NCI-H748 (cell line): ENCODE measurements around the gene CBARP.

Source experiments
- DNase-seq: peaks from one replicate; lab custom pipeline; 2025; ENCODE audit not compliant: unreplicated experiment; lab: John Stamatoyannopoulos, UW

CBARP gene, protein sequence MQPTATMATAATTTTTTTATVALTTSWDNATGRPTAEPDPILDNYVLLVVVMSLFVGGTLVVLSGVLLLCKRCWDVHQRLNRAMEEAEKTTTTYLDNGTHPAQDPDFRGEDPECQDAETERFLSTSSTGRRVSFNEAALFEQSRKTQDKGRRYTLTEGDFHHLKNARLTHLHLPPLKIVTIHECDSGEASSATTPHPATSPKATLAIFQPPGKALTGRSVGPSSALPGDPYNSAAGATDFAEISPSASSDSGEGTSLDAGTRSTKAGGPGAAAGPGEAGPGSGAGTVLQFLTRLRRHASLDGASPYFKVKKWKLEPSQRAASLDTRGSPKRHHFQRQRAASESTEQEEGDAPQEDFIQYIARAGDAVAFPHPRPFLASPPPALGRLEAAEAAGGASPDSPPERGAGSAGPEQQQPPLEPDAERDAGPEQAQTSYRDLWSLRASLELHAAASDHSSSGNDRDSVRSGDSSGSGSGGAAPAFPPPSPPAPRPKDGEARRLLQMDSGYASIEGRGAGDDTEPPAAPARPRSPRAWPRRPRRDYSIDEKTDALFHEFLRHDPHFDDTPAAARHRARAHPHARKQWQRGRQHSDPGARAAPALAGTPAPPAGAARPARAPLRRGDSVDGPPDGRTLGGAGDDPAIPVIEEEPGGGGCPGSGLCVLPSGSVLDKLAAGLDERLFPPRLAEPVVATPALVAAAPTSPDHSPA

DNA sequence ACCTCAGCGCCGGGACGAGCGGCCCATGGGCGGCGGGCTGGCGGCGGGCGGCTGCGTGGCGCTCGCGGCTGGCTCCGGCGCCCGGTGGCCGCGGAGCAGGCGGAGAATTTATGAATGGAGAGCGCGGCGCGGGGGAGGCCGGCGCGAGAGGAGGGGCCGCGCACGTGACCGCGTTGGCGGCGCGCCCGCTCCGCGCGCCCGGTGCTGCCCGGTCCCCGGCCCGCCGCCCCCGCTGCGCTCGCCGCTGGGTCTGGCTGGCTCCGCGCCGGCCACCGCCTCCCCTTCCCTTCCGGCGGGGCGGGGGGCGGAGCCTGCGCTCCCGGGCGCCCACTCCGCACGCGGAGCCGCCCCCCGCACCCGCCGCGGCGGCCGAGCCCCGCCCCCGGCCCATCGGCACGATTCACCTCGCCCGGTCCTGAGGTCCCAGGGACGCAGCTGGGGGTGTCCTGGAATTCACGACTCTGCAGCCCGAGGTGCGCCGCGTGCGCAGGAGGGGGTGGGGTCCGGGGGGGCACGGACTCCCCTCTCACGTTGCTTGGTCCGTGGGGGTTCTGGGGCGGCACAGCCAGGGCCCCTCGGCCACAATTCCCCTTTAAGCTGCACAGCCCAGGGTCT, at the start of gene CBARP:
Gene CBARP, minus strand, starts transcription at position 252 of the 615 bp plus-strand sequence. CDS start 1,905 bp downstream, outside the sequence.
- peak; percentile 50 for DNase-seq

DNA sequence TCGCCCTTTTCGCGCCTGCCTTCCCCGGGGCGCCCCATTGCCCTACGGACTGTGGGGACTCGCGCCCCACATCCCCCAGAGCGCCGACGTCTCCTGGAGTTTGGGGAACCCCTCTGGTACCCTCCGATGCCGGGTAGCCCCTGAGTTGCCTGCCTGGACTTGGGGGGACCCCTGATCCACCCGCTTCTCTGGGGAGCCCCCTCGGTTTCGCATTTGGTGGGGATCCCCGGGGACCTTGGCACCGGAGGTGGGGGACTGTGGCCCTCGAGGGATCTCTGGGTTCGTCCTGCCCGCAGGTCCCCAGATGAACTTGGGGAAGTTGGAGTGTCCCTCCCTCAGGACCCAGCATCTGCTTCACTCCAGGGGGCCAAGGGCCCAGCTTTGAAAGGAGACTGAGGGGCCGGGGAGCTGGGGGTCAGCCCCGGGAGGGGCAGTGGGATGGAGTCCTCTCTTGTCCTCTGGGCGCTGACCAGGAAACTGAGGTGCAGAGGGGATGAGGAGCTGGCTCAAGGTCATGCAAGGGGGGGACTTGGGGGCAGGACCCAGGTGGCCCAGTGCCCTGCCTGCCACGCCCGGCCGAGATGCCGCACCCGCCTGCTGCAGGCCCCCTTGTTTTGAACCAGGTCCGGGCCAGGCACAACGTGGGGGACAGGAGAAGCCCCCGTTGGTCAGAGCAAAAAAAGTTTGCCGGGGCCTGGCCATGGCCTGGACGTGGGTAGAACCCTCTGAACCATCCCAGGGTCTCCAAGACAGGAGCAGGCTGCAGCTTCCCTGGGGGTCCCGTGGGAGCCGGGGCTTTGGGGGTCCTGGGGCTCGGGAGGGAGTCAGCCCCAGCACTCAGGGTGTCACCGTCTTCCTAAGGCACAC, 48.9 kb upstream of the CBARP start:
- no peak for DNase-seq

DNA sequence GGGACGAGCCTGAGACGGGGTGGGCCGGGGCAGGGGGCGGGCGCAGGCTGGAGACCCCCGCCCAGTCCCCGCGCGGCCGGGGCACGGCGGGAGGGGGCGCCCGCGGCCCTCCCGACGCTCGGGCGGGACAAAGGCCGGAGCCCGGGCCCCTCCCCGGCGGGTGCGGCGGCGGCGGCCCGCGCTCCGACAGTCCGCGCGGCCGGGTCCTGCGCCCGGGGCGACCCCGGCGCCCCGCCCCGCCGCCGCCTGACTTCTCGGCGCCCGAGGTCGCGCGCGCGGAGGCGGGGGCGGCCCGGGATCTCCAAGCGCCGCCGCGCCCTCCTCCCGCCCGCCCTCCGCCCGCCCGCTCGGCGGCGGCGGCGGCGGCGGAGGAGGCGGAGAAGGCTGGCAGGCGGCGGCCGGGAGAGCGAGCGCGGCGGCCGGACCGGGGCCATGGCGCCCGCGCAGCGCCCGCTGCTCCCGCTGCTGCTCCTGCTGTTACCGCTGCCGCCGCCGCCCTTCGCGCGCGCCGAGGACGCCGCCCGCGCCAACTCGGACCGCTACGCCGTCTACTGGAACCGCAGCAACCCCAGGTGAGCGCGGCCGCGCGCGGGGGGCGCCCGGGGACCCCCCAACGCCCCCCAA, 48.0 kb upstream of the CBARP start, which contains the start of gene EFNA2:
Gene EFNA2, plus strand, starts transcription at position 137 of the 624 bp plus-strand sequence. Its CDS starts 296 bp downstream, at position 433.
- peak; percentile 23 for DNase-seq

DNA sequence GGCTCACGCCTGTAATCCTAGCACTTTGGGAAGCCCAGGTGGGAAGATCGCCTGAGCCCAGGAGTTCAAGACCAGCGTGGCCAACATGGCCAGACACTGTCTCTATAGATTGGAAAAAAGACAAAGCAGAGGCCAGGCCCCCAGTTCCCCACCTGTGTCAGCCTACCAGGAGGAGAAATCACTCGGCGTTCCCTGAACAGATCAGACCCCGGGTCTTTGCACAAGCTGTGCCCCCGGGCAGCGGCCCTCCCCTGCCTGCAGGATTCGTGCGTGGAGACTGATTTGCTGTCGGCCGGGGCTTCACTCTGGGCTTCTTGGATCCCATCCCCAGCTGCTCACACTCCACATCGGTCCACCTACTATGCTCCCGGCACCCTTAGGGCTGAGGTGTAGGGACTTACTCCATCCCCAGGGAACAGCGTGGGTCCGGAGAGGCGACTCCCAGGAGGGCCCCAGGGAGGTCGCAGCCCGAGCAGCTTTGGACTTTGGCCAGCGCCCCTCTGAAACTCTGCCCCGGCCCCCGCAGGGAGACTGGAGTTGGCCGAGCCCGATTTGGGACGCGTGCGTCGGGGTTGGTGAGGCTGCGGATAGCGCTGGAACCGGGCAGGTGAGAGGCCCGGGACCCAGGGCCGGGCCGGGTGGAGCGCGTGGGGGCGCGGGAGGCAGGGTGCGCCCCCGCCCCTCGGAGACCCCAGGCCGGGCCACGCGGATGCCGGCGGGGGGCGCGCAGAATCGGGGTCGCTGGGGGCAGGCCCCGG, 47.4 kb upstream of the CBARP start:
- no peak for DNase-seq

DNA sequence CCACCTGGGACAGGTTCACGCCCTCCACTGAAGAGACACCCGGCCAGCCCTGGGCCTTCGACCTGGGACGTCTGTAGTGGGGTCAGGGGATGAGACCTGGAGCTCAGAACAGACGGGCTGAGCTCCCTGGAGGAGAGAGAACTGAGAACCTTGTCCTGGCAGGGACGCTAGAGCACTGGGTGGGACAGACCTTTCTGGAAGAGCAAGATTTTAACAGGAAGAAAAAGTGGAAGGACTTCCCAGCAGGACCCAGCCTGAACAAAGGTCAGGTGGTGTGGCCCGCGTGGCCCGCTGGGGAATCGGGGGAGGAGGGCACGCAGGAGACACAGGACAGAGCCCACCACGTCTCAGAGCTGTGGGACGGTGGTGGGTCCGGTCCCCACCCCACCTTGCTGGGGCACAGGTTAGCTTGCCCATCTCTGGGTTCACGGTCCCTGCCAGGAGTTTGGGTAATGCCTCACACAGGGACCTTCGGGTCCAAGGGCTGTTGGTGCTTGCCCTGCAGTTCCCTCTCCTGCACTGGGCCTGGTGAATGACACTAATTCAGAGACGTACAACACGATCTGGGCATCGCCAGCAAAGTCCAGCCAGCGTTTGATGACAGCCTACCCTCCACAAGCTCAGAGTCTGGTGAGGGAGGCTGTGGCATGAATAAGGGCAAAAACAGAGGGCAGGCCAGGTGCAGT, 46.6 kb upstream of the CBARP start:
- no peak for DNase-seq

DNA sequence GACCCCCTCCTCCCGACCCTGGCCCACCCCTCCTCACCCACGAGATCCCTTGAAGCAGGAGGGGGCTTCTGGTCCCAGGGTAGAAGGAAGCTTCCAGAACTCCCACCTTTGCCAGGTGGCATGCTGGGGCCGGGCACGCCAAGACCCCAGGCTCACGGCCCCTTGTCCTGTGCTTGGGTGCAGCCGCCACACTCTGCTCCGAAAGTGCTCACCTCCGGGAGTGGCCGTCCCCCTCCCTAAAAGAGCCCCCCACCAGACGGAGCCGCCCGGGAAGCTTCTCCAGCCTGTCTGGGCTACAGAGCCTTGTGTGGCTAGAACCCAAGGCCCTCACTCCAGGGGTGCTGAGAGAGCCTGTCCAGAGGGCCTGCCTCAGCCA, 46.1 kb upstream of the CBARP start:
- no peak for DNase-seq

DNA sequence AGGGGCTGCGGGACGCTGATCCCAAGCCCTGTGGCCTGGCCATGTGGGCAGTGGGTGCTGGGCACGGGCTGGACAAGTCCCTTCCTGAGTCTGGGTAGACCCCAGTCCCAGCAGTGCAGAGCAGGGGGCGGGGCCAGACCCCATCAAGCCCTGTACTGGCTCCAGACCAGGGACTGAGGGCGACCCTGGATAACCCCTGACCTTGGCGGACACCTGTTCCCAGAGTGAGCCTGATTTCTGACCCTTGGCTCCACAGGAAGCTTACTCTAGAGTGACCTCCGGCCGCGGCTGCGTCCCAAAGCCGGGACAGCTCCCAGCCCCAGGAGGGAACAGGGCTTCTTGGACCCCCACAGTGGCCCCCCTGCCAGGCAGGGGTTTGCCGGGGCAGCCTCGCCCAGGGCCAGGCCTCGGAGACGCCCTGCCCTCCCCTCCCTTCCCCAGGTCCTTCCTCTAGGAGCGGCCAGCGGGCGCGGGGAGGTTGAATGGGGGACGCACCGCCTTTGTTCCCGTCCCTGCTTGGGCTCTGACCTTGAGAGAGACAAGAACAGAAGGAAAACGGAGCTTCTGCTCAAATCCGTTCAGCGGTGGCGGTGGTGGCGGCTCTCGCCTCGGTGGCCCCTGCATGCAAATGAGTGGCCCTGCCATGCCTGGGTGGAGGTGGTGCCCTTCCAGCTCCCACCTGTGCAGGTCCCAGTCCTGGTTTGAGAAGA, 45.6 kb upstream of the CBARP start:
- DNase-seq, result no peak

DNA sequence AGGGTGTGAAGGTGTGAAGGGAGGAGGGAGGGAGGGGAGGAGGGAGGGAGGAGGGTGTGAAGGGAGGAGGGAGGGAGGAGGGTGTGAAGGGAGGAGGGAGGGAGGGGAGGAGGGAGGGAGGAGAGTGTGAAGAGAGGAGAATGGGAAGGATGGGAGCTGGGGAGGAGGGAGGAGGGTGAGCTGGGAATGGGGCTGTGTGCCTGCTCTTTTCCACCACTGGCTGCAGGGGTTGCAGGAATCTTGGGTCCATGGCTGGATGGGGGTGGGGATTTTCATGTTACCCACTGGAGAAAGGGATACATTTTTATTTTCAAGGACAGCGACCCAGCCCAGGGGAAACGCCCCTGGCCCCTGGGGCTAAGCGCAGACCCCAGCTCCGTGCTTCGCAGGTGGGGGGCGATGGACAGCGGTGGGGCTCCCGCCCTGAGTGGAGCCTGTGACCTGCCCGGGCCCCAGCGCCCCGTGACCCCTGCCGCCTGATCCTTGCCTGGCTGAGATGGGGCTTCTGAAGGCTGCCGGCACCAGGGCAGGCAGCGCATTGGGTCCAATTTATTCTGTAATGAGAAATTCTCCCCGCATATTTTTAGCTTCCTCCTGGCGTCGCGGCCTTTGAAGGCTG, 44.9 kb upstream of the CBARP start:
- DNase-seq, result no peak

DNA sequence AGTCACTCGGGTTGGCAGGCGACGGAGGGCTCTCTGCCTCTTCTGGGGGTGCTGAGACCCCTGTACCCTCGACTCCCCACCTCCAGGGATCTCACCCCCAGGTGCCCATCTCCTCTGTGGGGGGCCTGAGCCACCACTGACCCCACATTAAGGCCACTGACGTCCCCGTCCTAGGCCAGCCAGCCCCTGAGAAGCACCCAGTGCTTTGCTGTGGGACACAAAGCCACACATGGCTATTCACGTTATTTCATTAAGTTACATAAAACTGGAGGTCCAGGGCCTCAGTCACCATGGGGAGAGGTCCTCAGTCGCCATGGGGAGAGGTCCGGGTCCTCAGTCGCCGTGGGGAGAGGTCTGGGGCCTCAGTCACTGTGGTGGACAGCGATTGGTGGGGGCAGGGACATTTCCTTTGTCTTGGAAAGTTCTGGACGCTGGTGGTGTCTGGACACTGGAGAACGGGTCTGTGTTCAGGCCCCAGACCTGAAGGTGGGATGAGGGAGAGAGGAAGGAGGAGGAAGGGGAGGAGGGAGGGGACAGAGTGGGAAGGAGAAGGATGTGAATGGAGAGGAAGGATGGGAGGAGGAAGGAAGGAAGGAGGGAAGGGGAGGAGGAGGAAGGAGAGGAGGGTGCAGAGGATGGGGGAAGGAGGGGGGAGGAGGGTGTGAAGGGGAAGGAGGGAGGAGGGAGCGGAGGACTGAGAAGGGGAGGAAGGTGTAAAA, 43.9 kb upstream of the CBARP start:
- DNase-seq, result no peak

DNA sequence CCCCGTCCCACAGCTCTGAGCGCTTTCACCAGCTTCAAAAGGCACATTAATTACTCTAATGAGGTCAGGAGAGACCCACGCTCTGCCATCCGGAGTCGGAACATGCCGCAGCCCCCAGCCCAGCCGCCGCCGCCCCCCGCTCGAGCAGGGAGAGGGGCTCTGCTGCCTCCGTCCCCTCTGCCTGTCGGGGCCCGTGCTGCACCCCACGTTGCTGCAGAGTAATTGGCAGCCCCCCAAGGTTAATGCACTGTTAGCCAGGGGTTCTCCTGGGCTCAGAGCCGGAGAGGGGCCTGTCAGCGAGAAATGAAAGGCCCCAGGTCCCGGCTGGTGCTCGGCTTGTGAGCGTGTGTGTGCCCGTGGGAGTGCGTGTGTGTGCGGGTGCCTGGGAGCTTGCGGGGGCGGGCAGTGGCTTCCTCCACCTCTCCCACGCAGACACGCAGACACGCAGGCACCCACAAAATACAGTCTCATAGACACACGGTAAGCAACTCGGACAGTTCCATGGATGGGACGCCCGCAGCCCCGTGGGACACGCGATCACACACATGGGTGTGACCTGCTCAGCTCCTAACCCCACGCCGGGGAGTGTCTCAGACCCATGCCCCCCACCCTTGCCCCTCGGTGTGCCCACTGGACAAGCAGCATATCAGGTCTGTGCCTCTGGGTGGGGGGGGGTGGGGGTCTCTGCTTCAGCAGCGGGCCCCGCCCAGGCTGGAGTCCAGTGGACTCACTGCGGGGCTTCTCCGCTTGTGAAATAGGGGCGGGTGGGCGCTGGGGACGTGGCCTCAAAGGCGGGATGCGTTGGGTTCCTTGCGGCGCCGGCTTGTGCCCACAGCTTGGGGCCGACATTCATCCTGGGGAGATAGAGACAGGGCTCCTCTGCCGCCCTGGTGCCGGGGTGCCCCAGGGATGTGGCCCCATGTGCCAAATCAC, 43.1 kb upstream of the CBARP start:
- no peak for DNase-seq

DNA sequence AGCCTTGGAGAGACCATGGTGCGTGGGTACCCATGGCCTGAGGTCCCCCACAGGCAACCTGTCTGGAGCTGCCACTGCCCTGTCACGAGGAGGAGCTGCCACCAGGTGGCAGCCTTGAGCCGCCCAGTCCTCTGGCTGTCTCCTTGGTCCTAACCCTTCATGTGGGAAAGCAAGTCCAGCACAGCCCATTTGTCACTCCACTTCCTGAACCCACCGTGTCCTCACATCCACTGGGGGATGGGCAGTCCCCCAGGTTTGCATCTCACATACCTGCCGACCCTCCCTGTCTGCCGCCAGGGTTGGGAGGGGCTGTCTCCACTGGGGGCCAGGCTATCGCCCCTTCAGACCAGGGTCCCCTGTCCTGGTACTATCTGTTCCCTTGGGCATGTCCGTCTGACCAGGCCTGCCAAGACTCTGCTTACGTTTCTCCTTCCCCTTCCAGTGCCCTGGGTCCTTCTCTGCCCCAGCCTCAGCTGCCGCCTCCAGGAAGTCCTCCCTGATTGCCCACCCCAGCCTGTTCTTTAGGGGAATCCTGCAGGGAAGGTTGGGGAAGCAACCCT, 42.1 kb upstream of the CBARP start:
- peak; percentile 67 for DNase-seq

DNA sequence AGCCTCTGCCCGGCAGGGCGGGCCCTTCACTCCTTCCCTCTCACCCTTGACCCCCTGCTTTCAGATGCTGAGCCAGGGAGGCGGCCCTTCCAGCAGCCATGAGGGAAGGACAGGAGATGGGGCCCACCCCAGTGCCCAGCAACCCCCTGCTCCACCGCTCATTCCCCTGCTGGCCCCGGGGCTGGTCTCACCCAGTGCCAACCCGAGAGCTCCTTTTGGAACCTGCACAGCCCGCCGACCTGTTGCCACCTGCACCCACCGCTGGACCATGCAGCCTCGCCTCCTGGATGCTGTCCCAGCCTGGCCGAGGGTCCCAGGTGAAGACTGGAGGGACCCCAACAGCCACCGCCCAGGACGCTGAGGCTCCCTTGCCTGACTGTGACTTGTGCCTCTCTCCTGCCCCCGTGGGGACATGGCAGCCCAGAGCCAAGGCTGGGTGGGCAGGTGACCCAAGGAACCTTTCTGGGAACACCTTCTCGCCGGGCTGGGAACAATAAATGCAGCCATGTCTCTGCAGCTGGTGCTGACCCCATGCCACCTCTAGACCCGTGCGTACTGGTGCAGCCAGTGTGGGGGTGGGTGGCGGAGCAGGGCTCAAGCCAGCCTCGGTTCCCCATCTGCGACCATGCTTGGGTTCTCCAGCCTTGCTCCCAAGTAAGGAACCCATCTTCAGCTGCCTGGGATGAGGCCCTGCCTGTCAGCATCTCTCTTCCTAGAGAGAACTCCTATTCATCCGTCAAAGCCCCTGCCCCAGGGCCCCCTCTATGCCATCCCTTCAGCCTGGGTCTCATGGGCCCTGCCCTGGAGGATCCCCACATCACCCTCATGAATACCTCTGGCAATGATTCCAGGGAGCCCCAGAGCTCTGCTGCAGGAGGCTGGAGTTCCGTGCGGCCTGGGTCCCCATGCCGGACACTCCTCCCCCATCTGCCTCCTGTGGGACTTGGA, 41.2 kb upstream of the CBARP start:
- DNase-seq, result no peak

DNA sequence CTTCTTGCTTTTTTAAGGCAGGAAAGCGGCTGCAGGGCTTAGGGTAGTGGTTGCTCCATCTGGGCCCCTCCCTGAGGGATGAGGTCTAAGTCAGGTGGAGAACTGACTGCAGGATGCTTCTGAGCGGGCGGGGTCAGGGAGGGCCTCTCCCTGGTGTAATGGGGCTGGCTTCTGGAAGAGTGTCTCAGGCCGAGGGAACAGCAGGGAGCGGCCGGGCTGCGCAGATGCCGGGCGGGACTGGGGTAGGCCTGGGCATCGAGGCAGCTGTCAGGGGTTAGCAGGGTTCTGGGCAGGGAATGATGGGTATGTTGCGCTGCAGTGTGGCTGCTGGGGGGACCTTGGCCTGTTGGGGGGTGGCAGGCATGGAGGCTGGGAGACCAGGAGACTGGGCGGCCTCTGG, 40.3 kb upstream of the CBARP start:
- DNase-seq, result no peak

DNA sequence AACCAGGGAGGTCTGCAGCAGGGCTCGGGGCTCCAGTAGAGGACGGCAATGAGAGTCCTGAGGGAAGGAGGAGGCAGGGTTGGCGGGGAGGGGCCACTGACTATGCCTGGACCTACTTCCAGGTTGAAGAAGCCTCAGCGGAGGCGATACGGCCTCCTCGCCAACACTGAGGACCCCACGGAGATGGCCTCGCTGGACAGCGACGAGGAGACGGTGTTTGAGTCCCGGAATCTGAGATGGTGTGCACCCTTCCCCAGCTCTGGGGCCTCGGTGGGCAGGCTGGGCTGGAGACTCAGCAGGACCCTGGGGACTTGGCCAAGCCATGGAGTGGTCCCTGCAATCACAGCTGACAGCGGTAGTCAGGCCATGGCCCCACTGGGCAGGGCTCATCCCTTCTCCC, 39.3 kb upstream of the CBARP start:
- no peak for DNase-seq

DNA sequence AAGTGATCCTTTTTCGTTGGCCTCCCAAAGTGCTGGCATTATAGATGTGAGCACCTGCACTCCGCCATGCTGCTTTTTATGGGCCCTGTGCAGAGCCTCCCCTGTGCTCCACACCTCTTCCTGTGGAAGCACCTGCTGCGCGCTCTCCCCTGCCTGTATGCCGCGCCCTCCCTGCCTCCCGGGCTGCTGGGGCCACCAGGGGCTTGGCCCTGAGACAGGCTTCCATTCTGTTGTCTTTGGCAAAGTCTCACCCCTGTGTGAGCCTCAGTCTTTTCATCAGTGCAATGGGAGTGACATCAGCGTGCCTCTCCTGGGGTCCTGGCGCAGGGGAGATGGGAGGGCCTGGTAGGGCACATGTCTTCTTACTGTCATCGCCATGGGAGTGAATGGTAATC, 38.8 kb upstream of the CBARP start:
- peak; percentile 40 for DNase-seq
